Endodermal cell (in vitro differentiated cells): ENCODE measurements around the gene PDE4D. TPM values are rescaled to one million over a fixed set of nuclear protein-coding genes. Genes with fewer than 3 reads are reported as not detected.

Experiments
- DNase-seq: peaks from one replicate; pipeline ENCODE4 v3.0.0-alpha.2; 2017
- H3K27ac ChIP-seq: 2 replicates; pipeline ENCODE4 v1.5.1; 2013; ENCODE audit warnings: mild to moderate bottlenecking, low read depth, low read length, moderate library complexity
- H3K27me3 ChIP-seq: 2 replicates; pipeline ENCODE4 v1.6.1; 2013; ENCODE audit warnings: mild to moderate bottlenecking, low read length, moderate library complexity; ENCODE audit not compliant: insufficient read depth, control insufficient read depth, poor library complexity, severe bottlenecking
- H3K36me3 ChIP-seq: 2 replicates; pipeline ENCODE4 v1.7.0; 2013; ENCODE audit warnings: mild to moderate bottlenecking, low read length, moderate library complexity; ENCODE audit not compliant: control insufficient read depth, insufficient read depth
- H3K4me1 ChIP-seq: one replicate; pipeline ENCODE4 v1.7.0; 2013; ENCODE audit warnings: low read length; ENCODE audit not compliant: control insufficient read depth, insufficient read depth
- H3K4me3 ChIP-seq: 2 replicates; pipeline ENCODE4 v1.5.1; 2013; ENCODE audit warnings: mild to moderate bottlenecking, low read length, moderate library complexity
- H3K9ac ChIP-seq: 2 replicates; pipeline ENCODE4 v1.6.1; 2013; ENCODE audit warnings: mild to moderate bottlenecking, low read length, moderate library complexity; ENCODE audit not compliant: poor library complexity, severe bottlenecking; ENCODE audit errors: extremely low read depth
- H3K9me3 ChIP-seq: 2 replicates; pipeline ENCODE4 v1.6.1; 2013; ENCODE audit warnings: mild to moderate bottlenecking, low read length, moderate library complexity; ENCODE audit not compliant: control insufficient read depth
- H3K27ac Mint-ChIP-seq: 2 replicates; pipeline ENCODE4 v1.8.0; 2020; ENCODE audit warnings: mixed read lengths
- H3K27me3 Mint-ChIP-seq: 2 replicates; pipeline ENCODE4 v1.8.0; 2021; ENCODE audit warnings: mild to moderate bottlenecking, mixed read lengths; ENCODE audit not compliant: insufficient read depth
- H3K36me3 Mint-ChIP-seq: 2 replicates; pipeline ENCODE4 v1.8.0; 2020; ENCODE audit warnings: low read depth, mixed read lengths
- H3K4me1 Mint-ChIP-seq: 2 replicates; pipeline ENCODE4 v1.8.0; 2020; ENCODE audit warnings: mixed read lengths
- H3K4me3 Mint-ChIP-seq: 2 replicates; pipeline ENCODE4 v1.8.0; 2020; ENCODE audit warnings: mild to moderate bottlenecking, moderate library complexity, mixed read lengths
- H3K9me3 Mint-ChIP-seq: 2 replicates; pipeline ENCODE4 v1.8.0; 2020; ENCODE audit warnings: mild to moderate bottlenecking, mixed read lengths
- WGBS, 2 experiments: methylation state at CpG; one replicate each; pipeline versions ENCODE4 v1.1.5 to v1.1.7; 2013; ENCODE audit warnings: missing lambda C conversion rate in 2 of 2, mixed read lengths in 1 of 2; ENCODE audit not compliant: insufficient coverage in 1 of 2, insufficient read length in 1 of 2; 5-methylcytosine and 5-hydroxymethylcytosine counted together
- total RNA-seq, 2 donors: library from RNA; stranded (reverse); fragmentation: NEBNext Ultra II Directional in 1 of 2; extraction: Animal tissue kit (Norgen Biotek cat#: 25700) in 1 of 2; gene quantifications; 2 replicates in 1 of 2; 3 replicates in 1 of 2; pipeline ENCODE4 v1.2.1, GENCODE V29; 2021
- TF ChIP-seq, protein P1 (sequence below): fragments of 200-600 bp; sonication (generic); conservative IDR thresholded peaks from 2 replicates; pipeline ENCODE4 v1.5.0; 2021; ENCODE audit warnings: antibody characterized with exemption, mild to moderate bottlenecking

Gene PDE4D
- total RNA-seq, 2 donors from 2014 or later, result 9.2 to 11.4 TPM

DNA sequence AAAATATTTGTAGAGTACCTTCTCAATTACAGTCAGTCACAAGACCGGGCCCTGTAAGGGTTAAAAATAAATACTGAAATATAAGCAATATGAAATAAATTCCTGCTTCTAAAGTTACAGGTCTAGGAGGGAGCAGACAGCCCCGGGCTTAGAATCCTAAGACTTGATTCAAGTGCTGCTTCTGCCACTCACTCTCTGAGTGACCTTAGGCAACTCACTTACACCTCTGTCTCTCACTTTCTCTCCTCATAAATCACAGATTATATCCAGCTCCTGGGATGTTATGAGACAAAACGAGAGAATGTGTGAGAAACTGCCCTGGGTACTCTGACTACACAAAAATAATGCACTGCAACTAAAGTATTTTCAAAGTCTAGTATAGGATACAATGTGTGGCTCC, 101.9 kb downstream of the PDE4D start:
- Mint-ChIP-seq H3K36me3 (no peaks in the 10 kb centered on the region), H3K4me3 (no peak overlapping the region), H3K27me3 (no peaks in the 10 kb centered on the region), H3K27ac (no peak overlapping the region), H3K9me3 (no peaks in the 10 kb centered on the region), H3K4me1 (peaks cover 5% of the 10 kb centered on the region)
- no peaks in the 10 kb centered on the region for H3K27me3 ChIP-seq
- DNase-seq, result no peak
- TF ChIP-seq, protein P1, sequence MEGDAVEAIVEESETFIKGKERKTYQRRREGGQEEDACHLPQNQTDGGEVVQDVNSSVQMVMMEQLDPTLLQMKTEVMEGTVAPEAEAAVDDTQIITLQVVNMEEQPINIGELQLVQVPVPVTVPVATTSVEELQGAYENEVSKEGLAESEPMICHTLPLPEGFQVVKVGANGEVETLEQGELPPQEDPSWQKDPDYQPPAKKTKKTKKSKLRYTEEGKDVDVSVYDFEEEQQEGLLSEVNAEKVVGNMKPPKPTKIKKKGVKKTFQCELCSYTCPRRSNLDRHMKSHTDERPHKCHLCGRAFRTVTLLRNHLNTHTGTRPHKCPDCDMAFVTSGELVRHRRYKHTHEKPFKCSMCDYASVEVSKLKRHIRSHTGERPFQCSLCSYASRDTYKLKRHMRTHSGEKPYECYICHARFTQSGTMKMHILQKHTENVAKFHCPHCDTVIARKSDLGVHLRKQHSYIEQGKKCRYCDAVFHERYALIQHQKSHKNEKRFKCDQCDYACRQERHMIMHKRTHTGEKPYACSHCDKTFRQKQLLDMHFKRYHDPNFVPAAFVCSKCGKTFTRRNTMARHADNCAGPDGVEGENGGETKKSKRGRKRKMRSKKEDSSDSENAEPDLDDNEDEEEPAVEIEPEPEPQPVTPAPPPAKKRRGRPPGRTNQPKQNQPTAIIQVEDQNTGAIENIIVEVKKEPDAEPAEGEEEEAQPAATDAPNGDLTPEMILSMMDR, result no peak
- whole genome bisulfite sequencing, 2 experiments, result 90 to 100% methylated on average over 1 to 2 of the region's 3 CpGs
- H3K27ac ChIP-seq, result no peak overlapping the region
- no peaks in the 10 kb centered on the region for H3K9me3 ChIP-seq
- no peak overlapping the region for H3K9ac ChIP-seq
- H3K36me3 ChIP-seq, result no peaks in the 10 kb centered on the region
- no peak overlapping the region for H3K4me3 ChIP-seq
- H3K4me1 ChIP-seq, result no peaks in the 10 kb centered on the region

DNA sequence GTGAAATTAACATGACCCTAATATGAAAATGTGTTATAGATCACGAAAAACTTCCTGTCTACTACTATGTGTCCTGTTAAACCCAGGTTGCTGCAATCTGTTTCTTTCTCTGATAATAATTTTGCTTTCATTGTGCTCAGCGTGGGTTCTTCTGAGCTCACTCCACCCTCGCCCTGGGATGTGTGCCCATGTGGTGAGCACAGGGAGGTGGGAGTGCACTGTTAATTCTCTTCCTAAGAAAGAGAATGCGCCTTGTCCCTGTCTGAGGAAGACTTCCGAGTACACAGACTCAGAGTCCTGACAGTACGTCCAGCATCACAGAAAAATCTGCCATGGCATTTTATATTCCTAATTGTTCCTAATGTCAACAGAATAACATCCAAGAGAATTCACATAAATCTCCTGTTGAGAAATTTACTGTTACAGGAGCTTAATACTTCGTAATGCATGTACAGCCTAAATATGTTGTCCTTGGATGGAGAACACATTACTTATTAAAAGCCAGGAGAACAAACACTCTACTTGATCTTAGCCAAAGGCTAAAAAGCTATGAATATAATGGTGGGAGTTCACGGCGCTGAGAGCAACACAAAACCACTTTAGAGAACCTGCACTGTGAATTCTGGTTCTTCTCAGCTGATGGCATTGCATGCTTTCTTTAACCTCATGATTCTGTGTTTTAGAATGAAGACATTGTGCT, 102.6 kb downstream of the PDE4D start:
- no peak overlapping the region for H3K9ac ChIP-seq
- H3K27me3 Mint-ChIP-seq, result no peaks in the 10 kb centered on the region
- H3K36me3 ChIP-seq, result no peaks in the 10 kb centered on the region
- H3K4me1 ChIP-seq, result no peaks in the 10 kb centered on the region
- no peaks in the 10 kb centered on the region for H3K9me3 Mint-ChIP-seq
- TF ChIP-seq, protein P1, result no peak
- H3K36me3 Mint-ChIP-seq, result no peaks in the 10 kb centered on the region
- H3K4me3 ChIP-seq, result no peak overlapping the region
- 90 to 91% methylated on average over 7 to 9 of the region's 9 CpGs for WGBS, 2 experiments
- H3K9me3 ChIP-seq, result no peaks in the 10 kb centered on the region
- no peak overlapping the region for H3K27ac Mint-ChIP-seq
- peaks cover 5% of the 10 kb centered on the region for H3K4me1 Mint-ChIP-seq
- H3K4me3 Mint-ChIP-seq, result no peak overlapping the region
- no peaks in the 10 kb centered on the region for H3K27me3 ChIP-seq
- DNase-seq, result no peak
- no peak overlapping the region for H3K27ac ChIP-seq

DNA sequence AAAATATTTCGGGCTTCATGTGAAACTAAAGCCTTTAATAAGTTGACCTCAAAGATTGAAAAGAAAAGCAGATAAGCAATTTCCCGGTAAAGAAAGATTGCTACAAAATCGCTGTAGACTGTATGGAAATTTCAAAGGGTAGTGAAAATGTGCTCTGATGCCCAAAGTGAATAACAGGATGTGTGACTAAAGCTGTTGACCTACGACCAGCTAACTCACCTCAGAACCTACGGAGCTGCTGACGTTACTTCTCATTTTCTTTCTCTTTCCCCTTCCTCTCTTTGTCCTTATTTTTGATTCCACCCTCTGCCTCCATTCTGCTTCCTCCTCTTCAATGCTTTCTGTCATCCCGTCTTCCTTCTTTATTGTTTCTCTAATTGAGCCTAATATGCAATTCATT, 103.2 kb downstream of the PDE4D start:
- Histone ChIP-seq H3K9me3 (no peaks in the 10 kb centered on the region), H3K4me3 (no peak overlapping the region), H3K9ac (no peak overlapping the region), H3K36me3 (no peaks in the 10 kb centered on the region), H3K27me3 (no peaks in the 10 kb centered on the region), H3K4me1 (no peaks in the 10 kb centered on the region), H3K27ac (no peak overlapping the region)
- Mint-ChIP-seq H3K4me3 (no peak overlapping the region), H3K9me3 (no peaks in the 10 kb centered on the region), H3K27me3 (no peaks in the 10 kb centered on the region), H3K36me3 (no peaks in the 10 kb centered on the region), H3K27ac (no peak overlapping the region), H3K4me1 (peaks cover 5% of the 10 kb centered on the region)
- 76 to 85% methylated on average over 5 to 7 of the region's 7 CpGs for WGBS, 2 experiments
- TF ChIP-seq, protein P1, result no peak
- no peak for DNase-seq
